HG03460 (cell line): ENCODE measurements around the gene DSTN.

Source experiments
- ATAC-seq: cut with Tn5 transposase; IDR thresholded peaks from one replicate; pipeline ENCODE4 v1.9.1; 2021; ENCODE audit not compliant: unreplicated experiment

Gene DSTN

GRCh38 chr20:17579369-17580039, 9.6 kb downstream of the DSTN start:
- no peak for ATAC-seq

DNA sequence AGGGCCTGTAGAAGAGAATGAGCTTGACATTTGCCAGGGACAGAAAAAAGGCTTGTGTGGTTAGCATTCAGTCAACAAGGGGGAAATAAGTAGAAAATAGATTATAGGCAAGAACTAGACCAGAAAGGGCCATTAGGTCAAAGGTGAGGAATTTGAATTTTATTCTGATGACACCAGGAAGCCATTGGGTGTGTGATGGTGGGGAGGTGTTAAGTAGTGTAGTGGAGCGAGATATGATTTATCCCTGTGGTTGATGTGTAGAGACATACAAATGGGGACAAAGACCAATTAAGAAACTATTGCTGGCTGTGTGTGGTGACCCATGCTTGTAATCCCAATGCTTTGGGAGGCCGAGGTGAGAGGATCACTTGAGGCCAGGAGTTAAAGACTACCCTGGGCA, 11.0 kb downstream of the DSTN start:
- ATAC-seq: no peak

GRCh38 chr20:17583126-17583525, 13.3 kb downstream of the DSTN start:
- ATAC-seq: no peak

- no peak for ATAC-seq
Observed at GRCh38 chr20:17584689-17585088, 14.8 kb downstream of the DSTN start.

DNA sequence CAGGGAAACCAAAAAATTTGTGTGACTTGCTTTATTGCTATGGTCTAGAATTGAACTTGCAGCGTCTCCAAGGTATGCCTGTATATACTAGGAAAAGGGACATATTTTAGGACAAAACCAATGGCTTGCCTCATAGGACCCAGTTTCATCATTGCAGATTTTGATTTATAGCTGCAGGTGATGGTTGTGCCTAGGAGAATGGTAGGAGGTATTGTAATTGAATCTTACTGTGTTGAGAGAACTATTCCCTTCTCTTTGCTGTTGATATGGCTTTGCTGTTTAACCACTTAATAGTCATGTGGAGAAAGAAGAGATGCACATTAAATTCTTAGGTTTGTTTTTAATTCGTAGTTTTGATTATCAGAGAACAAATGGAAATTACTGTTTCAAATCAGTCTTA, 16.4 kb downstream of the DSTN start:
- ATAC-seq: no peak

DNA sequence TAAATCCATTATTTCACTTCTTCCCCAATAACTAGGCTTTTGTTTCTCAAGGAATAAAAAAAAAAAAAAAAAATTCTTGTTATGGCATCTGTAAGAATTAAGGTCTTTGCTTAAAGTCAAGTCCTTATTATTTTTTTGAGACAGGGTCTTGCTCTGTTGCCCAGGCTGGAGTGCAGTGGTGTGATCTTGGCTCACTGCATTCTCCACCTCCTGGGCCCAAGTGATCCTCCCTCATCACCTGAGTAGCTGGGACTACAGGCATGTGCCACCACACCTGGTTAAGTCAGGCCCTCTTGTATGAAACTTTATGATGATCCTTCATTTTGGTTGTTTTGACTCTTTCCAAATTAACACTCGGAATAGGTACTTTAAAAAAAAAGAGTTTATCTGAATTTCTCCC, 17.3 kb downstream of the DSTN start:
- no peak for ATAC-seq

DNA sequence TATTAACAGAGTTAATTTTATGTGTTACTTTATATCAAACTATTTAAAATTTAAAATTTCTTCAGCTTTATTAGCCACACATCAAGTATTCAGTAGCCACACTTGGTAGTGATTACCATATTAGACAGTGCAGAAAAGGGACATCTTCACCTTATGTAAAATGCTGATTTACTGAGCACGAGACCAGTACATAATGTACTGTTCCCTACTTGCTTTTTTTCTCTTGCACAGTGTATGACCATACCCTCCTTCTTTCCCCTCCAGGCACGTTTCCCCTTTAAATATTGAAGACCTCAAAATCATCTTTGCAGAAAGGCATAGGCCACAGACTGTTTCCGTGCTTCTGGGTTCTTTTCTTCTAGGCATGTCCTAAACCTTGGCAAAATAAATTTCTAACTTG, 17.9 kb downstream of the DSTN start:
- no peak for ATAC-seq

DNA sequence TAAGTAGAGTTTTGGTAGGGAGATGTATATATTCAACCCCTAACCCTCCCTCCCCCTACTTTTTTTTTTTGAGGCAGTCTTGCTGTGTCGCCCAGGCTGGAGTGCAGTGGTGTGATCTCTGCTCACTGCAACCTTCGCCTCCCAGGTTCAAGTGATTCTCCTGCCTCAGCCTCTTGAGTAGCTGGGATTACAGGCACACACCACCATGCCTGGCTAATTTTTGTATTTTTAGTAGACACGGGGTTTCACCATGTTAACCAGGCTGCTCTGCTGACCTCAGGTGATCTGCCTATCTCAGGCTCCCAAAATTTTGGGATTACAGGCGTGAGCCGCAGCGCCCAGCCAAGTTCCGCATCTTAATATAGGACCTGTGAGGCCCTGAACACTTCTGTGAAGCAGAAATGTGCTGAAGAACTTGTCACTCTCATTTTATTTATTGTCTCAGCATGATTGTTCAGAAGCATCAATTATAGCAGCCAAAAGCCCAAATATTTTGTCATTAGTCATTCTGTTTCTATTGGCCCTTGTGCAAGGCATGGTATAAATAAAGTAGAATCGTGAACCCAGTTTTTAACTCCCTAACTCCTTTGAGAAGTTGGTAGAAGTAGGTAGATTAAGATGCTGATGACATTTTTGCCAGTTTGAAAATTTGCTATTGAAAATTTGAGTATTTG, 19.4 kb downstream of the DSTN start:
- ATAC-seq: no peak

GRCh38 chr20:17590245-17590644, 20.4 kb downstream of the DSTN start:
- ATAC-seq: no peak

- no peak for ATAC-seq
Observed at GRCh38 chr20:17593902-17594301, 24.0 kb downstream of the DSTN start.

- no peak for ATAC-seq
Observed at GRCh38 chr20:17594443-17594842, 24.6 kb downstream of the DSTN start.

DNA sequence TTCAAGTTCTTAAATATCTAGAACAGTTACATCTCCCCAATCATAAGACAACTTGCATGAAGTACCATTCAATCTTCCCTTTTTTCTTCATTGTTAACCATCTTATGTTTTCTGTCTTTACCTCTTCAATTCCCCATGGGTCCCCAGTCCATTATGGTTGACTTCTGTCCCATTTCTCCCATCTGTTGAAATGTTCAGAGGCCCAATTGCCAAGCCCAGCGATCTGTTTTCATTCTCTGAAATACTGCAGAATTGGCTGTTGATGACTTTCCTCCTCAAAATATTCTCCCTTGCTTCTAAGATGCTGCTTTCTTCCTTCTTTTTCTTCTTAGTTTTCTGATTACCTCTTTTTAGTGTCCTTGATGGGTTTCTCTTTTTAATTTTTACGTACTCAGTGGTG, 26.0 kb downstream of the DSTN start:
- no peak for ATAC-seq

DNA sequence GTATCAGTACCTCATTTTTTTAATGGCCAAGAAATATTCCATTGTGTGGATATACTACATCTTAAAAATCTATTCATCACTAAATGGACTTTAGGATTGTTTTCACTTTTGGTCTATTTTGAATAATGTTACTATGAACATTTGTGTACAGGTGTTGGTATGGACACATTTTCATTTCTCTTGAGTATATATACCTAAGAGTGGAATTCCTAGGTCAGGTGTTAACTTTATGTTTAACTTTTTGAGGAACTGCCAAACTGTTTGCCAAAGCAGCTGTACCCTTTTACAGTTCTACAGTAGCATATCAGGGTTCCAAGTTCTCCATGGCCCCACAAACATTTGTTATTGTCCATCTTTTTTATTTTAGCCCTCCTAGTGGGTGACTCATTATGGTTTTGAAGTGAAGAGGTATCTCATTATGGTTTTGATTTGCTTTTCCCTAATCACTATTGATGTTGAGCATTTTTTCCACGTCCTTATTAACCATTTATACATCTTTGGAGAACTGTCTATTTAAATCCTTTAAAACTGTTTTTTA, 28.2 kb downstream of the DSTN start:
- ATAC-seq: no peak

- no peak for ATAC-seq
Observed at GRCh38 chr20:17601957-17602356, 32.1 kb downstream of the DSTN start.

DNA sequence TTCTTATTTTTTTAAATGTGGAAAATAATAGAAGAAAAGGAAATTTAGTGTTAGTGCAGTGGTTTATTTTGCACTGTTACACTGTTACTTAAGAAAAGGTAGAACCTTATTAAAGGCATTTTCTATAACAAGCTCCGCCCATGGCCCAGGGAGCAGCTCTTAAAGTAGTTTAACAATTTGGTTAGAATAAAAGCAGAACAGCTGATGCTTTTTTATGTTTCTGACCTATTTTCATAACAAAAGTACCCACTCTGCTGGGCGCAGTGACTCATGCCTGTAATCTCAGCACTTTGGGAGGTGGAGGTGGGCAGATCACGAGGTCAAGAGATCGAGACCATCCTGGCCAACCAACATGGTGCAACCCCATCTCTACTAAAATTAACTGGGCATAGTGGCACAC, 32.6 kb downstream of the DSTN start:
- no peak for ATAC-seq

DNA sequence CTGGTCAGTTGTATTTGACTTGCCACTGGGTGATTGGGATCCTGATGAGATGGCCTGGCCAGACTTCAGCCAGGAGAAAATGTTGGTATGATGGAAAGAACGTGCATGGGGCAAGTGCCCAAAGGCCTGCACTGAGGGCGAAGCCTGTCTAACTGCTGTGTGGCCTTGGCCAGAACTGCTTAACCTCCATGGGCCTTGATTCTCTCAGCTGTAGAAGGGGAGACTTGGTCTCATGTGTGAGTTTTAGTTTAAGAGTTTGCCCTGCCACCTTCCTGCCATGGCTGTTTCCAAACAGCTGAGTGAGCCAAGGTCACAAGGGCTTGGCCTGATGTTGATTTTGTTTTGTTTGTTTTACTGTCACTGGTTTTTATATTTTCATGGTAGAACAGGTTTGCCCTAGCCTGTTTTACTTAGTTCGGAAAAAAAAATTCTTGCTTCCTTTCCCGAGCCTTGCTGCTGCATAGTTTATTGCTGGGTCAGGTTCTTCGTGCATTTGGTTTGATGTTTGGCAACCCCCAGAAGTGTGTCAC, 35.3 kb downstream of the DSTN start:
- no peak for ATAC-seq

GRCh38 chr20:17606001-17606400, 36.1 kb downstream of the DSTN start:
- ATAC-seq: no peak

DNA sequence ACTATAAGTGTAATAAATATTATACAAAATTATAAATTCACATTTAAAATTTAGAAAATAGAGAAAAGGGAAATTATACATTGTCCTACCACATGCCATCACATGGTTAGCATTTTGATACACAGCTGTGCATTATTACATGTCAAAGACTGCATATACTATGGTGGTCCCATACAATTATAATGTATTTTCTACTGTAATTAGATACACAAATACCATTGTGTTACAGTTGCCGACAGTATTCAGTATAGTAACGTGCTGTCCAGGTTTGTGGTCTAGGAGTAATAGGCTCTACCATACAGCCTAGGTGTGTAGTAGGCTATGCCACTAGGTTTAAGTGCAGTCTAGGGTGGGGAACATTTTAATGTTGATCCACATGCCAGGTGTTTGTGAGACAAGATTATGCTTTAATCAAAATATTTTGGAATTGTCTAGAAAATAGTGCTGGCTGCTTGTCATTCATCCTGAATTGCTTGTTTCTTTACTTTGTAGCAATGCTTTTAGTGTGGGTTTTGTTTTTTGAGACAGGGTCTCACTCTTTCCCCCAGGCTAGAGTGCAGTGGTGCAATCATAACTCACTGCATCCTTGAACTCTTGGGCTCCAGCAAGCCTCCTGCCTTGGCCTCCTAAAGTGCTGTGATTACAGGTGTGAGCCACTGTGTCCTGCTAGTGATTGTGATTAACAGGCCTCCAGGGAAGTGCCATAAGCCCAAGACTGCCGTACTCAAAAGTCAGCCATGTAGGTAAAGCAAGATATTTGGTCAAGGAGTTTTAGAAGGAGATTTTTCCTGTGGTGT, 39.0 kb downstream of the DSTN start:
- ATAC-seq: no peak

DNA sequence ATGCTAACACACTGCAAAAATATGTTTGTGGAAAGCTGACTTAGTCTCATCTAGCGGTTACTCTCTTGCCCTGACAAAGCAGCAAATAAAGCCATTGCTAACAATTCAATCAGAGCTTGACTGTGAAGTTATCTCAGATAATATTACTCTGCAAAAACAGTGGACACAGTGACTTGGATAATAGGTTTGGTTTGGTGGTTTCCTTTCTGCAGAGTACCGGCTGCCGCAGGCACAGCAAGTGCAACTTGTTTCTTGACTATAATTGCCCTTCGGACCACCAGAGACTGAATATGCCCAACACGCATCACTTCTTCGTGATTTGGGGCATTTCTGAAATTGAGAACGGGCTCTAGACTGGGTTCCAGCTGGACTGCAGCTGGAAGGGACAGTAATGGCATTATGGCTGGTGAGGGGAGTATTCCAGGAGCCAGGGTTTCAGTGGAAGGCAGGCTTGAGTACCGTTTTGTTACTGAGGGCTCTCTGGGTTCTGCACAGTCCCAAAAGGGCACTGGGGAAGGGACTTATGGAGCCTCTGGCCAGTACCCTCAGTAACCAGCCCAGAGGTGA, 40.0 kb downstream of the DSTN start:
- no peak for ATAC-seq

DNA sequence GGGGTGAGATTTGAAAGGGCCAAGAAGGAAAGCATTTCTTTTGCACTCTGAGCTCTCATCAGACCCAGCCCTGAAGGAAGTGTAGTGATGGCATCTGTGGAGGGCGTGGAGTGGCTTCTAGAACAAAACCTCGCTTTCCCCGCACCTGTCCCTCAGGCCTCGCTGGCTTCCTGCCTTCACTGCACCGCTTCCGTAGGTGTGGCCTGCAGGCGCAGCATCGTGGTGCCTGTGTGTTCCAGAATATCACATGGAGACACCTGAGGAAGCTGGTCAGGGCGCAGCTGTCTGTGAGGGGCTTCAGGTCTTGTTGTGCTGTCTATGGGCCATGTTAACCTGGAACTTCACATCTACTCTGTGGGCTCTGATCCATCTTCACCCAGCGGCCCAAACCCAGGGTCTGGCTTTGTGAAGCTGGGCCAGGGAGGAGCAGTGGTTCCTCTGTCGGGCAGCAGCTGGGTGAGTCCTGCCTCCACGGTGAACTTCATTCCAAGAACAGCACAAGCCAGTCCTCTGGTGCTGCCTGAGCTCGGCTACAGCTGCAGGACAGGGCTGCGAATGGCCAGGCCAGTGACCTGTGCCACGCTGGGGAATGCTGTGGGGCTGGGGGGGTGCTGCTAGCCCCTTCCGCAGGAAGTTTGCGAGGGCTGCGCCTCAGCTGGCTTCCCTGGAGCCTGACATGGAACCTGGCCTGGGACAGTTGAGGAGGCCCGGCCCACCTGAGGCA, 40.9 kb downstream of the DSTN start:
- ATAC-seq: no peak

- no peak for ATAC-seq
Observed at GRCh38 chr20:17611290-17611539, 41.3 kb downstream of the DSTN start.
